HuH-7 (cell line): ENCODE results near the gene CD300H.

Source experiments
- DNase-seq: peaks from one replicate; pipeline ENCODE4 v3.0.0; 2011; ENCODE audit warnings: low spot score

CD300H gene

DNA sequence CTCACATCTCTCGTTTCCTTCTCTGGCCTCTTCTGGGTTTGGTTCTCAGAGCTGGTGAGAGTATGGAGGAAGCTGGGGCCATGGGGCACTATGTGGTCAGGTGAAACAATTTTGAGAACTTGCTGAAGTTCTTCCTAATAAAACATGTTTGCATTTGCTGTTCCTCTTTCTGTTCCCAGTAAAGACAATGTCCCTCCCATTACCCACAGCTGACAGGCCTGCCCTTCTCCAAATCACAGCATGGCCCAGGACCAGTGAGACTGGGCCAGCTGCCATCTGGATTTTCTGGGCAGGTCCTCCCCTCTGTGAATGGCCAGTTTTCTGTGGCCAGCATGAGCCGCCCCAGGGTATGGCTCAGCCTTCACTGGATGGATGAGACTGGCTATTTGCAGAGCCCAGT is at the start of gene CD300H:
CD300H (minus strand) TSS at position 113 of the 400 bp plus-strand sequence.
- no peak for DNase-seq

DNA sequence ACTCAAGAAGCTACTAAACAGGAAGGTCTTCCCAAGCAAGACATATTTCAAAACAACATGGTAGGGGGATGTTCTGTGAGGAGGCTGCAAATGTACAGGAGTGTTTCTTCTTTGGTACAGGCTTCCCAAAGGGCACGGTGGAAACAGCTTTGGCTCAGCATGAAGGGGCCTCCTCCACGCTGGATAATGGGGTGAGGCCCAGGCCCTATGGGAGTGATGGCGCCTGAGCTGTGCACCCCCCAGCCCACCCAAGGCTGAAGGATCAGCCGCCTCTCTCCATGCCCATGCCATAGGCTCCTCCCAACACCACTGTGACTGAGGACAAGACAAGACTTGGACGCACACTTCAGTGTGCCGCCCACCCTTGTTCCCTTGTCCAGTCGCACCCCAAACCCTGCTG is 49.4 kb upstream of the CD300H start:
- DNase-seq: no peak

DNA sequence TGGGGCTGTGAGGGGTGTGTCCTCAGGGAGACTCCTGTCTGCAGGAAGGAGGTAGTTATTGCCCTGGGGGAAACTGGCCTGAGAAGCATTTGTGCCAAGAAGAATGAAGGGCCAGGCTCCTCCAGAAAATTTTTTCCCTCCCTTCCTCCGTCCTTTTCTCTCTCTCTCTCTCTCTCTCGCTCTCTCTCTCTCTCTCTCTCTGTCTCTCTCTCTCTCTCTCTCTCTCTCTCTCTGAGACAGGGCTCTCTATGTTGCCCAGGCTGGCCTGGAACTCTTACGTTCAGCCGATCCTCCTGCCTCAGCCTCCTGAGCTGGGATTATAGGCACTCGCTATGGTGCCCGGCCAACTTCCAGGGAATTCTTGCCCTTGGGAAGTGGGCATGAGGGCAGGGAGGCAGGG is 44.7 kb upstream of the CD300H start:
- no peak for DNase-seq

DNA sequence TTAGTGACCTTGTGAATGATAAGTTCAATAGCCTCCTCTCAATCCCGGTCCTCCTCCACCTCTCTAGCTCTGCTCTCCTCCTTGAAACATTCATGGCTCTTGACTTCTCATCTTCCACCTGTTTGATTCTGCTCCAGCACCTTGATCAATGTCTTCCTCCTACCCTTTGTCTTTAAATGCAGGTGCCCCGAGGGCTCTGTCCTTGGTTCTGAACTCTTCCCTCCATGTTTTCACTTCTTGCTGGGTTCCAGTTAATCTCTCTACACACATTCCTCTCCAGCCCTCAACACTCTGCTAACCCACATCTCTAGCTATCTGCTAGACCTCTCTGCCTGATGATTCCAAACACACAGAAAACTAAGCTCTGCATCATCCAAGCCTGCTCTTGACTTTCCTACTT is 42.8 kb upstream of the CD300H start:
- no peak for DNase-seq

DNA sequence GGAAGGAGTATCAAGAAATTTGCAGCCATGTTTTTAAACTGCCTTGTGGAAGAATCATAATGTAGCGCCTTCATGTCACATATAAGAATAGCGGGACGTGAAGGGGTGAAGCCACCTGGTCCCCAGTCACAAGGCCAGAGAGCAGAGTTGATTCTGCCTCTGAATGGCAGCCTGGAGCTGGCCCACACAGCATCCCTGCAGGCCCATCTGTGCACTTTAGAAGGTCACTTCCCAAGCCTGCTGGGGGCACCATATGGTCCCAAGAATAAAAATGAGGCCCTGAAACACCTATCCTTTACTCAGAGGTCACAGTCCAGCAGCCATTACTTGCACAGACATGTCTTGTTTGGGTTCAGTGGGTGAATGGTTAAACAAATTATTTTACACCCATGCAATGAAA is 41.2 kb upstream of the CD300H start:
- no peak for DNase-seq

DNA sequence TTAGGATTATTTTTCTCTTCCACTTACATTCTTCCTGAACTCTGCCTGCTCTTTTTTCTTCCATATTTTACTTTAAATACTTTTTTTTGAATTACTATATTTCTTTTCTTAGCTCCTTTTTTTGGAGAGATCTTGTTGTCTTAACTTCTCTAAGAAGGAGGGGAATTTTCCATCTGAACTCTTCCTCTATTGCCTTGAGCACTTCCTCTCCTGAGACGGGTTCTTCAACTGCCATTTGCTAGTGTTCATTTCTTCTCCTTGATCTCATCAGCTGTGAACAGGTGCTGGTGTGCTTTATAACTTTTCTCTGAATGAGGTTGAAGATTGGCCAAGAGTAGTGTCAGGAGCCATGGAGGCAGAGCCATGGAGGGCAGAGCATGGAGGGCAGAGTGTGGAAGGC is 39.9 kb upstream of the CD300H start:
- DNase-seq: no peak

DNA sequence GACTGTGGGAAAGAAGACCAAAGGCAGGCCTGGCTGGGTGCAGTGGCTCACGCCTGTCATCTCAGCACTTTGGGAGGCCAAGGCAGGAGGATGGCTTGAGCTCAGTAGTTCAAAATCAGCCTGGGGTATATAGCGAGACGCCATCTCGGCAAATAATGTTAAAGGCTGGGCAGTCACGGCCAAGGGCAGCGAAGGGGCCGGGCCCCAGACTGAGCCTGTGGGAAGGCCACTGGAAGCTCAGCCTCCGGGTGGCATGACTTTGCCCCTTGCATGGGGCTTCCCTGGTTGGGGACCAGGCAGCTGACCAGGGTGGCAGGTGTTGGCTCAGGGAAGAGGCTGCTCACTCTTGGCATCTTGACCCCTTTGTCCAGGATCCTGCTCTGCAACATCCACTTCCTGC is 38.7 kb upstream of the CD300H start:
- DNase-seq: no peak

DNA sequence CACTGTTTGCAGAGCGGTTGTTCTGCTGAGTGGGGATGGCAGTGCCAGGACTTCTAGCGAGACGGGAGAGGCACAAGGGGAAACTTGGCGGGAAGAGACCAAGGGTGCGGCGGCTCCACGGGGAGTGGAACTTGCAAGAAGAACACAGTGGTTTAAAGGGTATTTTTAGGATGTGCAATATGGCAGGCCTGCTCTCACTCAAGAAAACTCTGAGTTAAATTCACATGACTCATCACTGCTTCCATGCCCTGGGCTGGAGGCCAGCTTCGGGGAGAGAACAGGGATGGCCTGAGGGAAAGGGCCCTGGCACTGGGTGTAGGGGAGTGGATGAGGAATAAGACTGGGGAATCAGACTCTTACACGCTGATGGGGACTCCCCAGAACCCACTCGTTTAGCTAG is 38.1 kb upstream of the CD300H start:
- DNase-seq: no peak

DNA sequence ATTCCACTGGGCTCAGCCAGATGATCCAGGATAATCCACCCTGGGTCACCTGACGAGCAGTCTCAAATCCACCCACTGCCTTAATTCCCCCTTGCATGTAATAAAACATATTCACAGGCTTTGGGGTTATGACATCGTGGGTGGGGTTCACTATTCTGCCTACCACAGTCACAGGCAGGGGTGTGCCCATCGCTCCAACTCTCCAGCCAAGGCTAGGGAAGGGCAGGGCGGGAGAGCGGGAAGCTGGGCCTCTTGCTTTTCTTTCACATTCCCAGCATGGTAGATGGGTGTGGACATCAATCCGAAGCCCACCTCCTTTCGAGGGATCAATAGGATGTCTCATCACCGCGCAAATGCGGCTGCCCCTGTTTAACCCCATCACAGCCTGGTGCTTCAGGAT is 37.5 kb upstream of the CD300H start:
- DNase-seq: no peak

DNA sequence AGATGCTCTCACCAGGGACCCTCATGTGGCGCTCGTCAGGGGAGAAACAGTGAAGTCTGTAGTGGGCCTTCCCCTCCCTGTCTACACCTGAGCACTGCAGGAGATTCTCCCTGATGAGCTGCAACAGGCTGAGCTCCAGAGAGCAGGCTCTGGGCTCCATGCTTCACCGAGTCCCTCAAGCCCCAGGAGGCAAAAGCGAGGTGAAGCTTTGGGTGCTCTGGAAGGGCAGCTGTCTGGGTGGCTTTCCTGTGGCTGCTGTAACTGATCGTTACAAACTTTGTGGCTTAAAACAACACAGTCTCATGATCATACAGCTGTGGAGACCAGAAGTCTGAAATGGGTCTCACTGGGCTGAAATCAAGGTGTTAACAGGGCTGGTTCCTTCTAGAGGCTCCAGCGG is 36.9 kb upstream of the CD300H start:
- no peak for DNase-seq

DNA sequence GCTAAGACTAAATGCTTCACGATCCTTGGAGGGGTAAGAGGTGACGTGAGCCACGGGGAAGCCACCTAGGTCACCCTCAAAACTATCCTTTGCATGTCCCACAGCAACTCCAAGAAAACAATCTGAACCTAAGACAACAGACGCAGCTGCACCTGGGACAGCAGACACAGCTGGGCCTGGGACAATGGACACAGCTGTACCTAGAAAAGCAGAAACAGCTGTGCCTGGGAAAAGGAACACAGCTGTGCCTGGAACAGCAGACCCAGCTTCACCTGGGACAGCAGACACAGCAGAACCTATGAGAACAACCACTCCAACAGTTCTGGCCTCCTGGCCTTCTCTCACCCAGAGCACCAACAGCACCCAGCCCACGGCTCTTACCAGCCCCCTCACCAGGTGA is 36.4 kb upstream of the CD300H start:
- no peak for DNase-seq

DNA sequence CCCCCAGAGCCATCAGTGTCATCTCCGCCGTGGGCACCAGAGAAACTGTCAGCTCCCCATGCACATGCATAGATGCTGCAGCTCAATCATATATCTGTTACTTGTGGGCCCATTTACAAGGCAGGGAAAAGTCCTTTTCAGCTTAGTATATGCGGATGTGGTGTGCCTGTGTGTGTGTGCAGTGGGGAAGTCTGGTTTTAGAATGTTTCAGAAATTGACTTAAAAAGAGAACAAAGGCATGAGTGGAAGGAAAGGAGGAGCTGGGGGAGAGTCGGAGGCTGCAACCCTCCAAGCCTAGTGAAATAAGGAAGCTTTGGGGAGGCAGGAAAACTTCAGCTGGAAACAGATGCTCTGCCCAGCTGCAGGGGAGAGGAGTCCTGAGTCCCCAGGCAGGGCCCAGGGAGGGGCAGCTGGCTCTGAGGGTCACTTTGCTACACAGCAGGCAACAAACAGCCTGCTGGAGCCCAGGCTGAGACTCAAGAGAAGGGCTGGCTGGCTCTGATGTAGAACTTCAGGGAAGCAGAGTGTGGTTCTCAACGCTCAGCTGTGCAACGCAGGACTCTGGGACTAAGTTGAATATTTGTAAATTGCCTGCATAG is 35.8 kb upstream of the CD300H start:
- no peak for DNase-seq

DNA sequence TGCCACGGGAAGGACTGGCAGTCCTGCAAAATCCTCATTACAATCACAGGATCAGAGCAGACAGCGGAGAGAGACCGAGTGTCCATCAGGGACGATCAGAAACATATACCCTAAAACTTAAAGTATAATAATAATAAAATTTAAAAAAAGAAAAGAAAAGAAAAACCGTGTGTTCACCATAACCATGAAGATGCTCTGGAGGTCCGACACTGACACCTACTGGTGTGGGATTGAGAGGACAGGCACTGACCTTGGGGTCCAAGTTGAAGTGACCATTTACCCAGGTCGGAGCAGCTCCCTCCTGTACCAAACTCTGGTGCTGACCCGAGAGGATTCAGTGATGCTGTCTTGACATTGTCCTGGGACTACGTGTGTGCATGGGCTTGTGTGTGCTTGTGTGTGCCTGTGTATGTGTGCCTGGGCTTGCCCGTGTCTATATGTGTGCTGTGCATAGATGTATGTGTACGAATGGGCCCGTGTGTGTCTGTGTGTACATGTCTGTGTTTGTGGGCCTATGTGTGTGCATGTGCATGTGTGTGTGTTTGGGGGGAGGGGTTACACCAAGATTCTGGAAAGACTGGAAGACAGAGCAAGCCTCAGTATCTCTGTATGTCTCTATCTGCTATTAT is 34.7 kb upstream of the CD300H start:
- DNase-seq: peak; percentile 63

DNA sequence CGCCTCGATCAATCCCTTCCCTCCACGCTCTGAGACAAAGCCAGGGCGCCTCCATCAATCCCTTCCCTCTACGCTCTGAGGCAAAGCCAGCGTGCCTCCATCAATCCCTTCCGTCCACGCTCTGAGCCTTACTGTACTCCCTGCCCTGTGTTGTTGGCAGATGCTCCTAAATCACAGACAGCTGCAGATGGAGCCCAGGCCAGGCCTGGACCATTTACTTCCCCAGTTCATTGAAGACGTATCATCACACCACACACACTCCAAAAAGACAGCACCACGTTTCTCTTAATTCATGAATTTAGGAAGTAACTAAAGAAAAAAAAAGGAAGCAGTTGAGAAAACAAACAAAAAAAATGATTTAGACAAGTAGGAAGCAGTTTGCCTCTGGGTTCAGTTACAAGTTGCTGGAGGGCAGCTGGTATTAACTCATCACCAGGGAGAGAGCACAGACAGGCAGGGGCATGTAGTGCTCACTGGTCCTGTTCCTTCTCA is 32.2 kb upstream of the CD300H start:
- no peak for DNase-seq

DNA sequence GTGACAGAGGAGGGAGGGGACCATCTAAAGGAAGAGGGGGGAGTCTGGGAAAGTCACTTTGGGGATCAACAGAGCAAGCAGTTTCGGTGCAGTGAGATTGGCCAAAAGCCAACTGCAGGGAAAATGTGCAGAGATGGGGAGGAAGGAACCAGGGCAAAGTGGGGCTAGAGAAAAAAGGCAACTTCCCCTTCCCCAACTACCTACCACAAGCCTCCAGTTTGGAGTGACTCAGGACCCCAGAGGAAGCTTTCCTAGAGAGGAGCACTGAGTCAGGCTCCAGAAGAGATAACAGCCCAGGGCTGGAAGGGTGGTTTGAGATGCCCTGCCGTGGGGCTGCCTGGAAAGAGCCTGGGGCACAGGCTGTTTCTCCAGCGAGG is 31.7 kb upstream of the CD300H start:
- no peak for DNase-seq

DNA sequence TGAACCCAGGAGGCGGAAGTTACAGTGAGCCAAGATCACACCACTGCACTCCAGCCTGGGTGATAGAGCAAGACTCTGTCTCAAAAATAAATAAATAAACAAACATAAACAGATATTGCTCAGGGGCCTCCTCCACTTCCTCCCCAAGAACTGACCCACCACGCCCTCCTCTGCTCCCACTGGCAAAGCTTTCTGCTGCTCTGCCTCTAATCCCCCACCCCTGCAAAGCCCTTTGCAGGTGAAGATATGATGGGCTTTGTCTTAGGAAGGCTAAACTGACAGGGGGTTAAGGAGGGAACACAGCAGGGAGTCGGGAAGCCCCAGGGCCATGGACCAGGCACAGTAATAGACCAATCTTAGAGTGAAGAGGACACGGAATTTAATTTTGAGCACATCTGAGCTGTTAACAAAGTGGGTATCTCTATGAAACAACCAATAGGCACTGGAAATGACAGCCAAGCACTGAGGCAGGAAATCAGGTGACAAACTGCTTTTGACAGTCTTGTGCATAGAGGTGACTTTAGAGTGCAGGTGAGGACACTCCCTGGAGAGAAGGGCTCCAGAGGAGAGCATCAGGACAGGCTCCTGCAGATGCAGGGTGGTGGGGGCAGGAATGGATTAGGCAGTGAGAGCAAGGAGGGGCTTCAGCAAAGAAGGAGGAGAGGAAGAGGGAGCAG is 31.2 kb upstream of the CD300H start:
- DNase-seq: no peak

DNA sequence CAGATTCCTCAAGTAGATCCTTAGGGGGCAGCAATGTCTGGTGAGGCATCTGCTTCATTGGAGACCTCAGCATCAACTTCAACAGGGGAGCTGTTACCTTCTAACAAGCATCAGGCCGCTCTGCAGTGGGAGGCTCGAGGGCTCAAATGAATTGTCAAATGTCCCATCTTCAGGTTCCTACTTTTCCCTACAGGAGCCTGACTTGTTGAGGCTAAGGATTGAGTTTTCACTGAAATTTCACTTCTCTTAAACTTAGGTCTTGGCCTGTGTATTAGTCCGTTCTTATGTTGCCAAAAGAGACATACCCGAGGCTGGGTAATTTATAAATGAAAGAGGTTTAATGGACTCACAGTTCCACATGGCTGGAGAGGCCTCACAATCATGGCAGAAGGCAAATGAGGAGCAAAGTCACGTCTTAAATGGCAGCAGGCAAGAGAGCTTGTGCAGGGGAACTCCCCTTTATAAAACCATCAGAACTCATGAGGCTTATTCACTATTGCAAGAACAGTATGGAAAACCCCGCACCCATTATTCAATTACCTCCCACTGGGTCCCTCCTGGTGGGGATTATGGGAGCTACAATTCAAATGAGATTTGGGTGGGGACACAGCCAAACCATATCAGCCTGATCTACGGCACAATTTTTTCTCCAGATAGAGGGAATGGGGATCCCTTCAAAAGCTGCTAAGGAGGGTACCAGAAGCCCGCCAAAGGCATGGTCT is 29.9 kb upstream of the CD300H start:
- DNase-seq: no peak

DNA sequence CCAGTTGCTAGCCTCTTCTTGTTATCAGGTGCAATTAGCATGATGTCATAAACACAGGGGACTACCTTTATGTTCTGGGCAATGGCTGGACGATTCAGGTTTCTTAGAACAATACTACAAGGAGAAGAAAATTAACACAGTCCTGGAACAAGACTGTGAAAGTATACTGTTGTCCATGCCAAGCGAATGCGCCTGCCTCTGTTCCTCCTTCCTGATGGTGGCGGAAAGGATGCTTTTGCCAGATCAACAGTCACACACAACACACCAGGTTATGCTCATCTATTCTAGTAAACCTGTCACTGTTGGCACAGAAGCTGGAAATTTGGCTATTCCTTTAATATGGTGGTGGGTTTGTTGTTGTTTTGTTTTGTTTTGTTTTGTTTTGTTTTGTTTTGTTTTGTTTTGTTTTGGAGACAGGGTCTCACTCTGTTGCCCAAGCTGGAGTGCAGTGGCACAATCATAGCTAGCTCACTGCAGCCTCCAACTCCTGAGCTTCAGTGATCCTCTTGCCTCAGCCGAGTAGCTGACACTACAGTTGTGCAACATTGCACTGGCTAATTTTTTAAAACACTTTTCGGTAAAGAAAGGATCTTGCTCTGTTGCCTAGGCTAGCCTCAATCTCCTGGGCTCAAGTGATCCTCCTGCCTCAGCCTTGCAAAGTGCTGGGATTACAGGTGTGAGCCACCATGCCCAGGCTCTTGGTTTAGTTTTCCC is 27.9 kb upstream of the CD300H start:
- DNase-seq: no peak

DNA sequence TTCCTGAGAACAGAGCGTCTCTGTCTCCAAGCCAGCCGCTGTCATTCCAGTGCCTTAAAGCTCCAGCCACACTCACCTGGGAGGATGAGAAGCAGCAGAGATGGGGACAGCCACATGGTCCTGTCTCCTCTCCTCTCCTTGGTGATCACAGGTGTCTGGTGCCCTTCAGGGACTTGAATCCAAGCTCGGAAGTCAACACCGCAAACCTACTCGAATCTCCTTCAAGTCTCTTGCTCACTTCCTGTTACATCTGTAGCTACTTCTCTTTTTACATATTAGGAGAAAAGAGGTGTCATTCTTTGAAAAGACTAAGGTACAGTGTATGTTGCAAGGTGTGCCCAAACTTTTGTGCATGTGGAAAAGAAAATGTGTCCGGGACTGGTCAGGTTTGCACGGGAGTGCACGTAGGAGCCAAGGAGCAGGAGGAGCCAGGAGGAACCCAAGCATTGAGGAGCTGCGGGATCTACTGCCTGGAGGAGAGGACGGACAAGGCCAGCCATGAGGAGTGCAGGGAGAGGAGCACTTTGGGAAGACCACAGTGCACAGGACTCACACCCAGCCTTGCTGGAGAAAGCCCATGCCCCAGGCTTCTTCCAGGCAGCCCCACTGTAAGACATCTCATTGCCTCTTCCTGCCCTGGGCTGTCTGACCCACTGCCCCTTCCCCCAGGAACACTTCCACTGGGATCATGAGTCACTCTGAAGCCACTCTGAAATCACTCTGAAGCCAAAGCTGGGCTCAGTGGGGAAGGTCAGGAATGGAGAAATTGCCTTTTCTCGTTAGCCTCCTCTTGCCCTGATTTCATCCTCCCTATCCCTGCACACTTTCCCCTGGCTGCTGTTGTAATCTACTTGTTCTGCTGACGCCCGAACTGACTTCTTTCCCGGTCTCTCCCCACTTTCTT is 25.0 kb upstream of the CD300H start, which contains the start of gene CD300LD:
CD300LD (minus strand) TSS at position 197 of the 904 bp plus-strand sequence; CDS start at position 116, 81 bp downstream.
- no peak for DNase-seq

DNA sequence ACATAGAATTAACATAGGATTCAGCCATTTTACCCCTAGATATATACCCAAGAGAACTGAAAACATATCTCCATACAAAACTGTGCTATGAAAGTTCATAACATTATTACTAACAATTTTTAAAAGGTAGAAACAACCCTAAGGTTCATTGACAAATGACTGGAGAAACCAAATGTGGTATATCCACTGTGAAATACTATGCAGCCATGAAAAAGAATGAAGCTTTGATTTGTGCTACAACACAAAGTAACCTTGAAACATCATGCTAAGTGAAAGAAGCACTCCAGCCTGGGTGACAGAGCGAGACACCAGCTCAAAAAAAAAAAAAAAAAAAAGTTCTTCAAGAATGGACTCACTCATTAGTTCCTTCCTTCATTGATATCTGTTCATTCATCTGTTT is 24.2 kb upstream of the CD300H start:
- no peak for DNase-seq

DNA sequence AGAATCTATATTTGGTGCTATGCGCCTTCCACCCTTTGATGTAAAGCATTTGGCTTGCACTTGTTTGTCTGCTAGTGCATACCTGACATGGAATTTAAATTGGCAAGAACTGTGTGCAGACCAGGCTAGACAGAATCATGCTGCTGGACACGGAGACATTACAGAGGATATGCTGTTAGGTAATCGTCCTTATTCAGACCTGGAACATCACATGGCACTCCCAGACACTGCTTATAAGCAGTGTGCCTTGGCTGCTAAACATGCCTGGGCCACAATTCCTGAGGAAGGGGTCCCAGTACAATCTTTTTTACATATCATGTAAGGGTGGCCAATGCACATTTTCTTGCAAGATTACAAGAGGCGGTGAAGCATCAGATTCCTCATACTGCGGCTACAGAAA is 18.4 kb upstream of the CD300H start:
- no peak for DNase-seq
